ENCODE measurements around the gene ZNF235.
"Not testable (repeated sequence)": the region's sequence is repeated elsewhere in the genome, so short reads cannot be mapped to it uniquely, and the experiment has no call there.

The ZNF235 gene

DNA sequence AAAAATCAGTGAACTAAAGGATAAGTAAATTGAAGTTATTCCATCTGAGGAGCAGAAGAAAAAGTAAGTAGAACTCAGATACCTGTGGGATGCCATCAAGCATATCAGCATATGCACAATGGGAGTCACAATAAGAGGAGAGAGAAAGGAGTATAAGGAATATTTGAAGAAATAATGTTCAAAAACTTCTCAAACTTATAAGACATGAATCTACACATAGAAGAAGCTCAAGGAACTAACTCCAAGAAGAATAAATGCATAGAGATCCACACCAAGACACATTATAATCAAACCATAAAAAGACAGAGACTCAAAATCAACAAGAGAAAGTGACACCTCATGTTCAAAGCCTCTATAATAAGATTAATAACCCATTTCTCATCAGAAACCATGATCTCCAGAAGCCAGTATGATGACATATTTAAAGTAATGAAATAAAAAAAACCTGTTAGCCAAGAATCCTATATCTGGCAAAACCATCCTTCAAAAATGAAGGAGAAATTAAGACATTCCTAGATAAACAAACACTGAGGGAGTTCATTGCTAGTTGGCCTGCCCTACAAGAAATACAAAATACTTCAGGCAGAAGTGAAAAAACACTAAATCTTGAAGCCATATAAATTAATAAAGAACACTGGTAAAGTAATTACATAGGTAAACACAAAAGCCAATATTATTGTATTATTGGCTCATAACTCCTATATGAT is 49.0 kb downstream of the ZNF235 start:
- no peak for DNase-seq

DNA sequence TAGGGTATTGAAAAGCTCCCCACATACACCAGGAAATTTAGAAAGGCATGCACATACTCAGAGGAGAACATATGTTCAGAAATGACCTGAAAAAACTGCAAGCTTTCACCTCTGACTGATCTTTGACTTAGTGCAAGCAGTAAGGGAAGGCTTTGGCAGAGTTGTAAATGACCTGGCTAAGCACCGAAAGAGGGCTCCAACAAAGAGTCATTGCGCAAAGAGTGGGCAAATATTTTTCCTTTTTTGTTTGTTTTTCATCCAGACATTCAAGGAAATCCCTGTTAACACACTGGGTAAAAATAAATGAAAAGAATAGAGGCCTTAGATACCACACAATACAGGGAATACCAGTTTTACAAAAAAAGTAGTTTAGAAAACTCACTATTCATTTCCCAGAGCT is 50.3 kb downstream of the ZNF235 start:
- no peak for DNase-seq

DNA sequence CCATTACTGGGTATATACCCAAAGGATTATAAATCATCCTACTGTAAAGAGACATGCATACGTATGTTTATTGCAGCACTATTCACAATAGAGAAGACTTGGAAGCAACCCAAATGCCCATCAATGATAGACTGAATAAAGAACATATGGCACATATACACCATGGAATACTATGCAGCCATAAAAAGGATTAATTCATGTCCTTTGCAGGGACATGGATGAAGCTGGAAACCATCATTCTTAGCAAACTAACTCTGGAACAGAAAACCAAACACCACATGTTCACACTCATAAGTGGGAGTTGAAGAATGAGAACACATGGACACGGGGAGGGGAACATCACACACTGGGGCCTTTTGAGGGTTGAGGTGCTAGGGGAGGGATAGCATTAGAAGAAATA is 51.4 kb downstream of the ZNF235 start:
- DNase-seq = not testable (repeated sequence)

DNA sequence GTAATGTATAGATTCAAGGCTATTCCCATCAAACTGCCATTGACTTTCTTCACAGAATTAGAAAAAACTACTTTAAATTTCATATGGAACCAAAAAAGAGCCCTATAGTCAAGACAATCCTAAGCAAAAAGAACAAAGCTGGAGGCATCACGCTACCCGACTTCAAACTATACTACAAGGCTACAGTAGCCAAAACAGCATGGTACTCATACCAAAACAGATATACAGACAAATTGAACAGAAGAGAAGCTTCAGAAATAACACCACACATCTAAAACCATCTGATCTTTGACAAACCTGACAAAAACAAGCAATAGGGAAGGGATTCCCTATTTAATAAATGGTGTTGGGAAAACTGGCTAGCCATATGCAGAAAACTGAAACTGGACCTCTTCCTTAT is 52.5 kb downstream of the ZNF235 start:
- DNase-seq = not testable (repeated sequence)

DNA sequence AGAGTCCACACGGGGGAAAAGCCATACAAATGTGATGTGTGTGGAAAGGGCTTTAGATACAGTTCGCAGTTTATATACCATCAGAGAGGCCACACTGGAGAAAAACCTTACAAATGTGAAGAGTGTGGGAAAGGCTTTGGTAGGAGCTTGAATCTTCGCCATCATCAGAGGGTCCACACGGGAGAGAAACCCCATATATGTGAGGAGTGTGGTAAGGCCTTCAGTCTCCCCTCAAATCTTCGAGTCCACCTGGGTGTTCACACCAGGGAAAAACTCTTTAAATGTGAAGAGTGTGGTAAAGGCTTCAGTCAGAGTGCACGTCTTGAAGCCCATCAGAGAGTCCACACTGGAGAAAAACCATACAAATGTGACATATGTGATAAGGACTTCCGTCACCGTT is 68.4 kb downstream of the ZNF235 start:
- no peak for DNase-seq

All from stimulated activated CD8-positive, alpha-beta memory T cell treated with anti-CD3 and anti-CD28 coated beads, Interleukin-4, amount 100 ng/mL, for 48 hours (primary cell).